GM21825 (cell line): Measurements from ENCODE around the gene FCN1.
"Not testable (repeated sequence)": the region's sequence is repeated elsewhere in the genome, so short reads cannot be mapped to it uniquely, and the experiment has no call there.

Experiments
- ATAC-seq: cut with Tn5 transposase; IDR thresholded peaks from one replicate; pipeline ENCODE4 v1.9.1; 2021; ENCODE audit warnings: mild to moderate bottlenecking, moderate library complexity; ENCODE audit not compliant: unreplicated experiment

FCN1 gene

GRCh38 chr9:134917431-134918373, at the start of gene FCN1:
TSS of gene FCN1 (minus strand) at chr9:134917912. CDS start at chr9:134917871, 41 bp downstream.
- ATAC-seq = no peak

GRCh38 chr9:134966697-134967546, 49.2 kb upstream of the FCN1 start:
- ATAC-seq = no peak

DNA sequence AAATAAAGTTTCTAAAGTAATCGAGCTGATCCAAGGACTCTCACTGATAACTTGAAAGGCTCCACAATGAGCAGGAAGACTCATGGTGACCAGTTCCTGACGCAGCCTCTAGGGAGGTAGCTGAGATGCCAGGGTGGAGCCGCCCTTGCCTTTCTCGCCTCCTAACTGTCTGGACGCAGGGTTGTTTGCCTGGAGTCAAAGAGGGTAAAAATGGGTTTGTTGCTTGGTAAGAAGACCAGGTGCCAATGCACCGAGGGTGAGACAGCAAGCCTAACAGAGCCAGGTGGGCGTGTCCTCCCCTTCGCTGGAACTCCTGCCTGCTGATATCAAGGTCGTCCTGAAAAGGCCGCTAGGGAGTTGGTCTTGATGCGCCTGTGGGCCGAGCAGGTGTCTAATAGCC, 48.6 kb upstream of the FCN1 start:
- no peak for ATAC-seq

- no peak for ATAC-seq
Observed at GRCh38 chr9:134965851-134966250, 48.1 kb upstream of the FCN1 start.

DNA sequence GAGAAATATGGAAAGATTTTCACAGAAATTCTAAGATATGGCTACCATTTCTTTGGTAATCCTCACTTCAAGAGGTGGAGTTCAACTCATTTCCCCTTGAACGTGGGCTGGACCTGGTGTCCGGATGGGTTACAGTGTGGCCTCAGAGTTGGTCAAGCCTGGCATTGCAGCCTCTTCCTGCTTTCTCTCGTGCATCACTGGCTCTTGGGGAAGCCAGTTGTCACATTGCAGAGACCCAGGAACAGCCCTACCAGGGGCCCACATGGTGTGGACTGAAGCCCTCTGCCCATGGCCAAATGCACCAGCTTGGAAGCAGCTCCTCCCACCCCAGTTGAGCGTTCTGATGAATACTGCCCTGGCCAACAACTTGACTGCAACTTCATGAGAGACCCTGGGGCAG, 47.7 kb upstream of the FCN1 start:
- no peak for ATAC-seq

GRCh38 chr9:134964271-134965055, 46.8 kb upstream of the FCN1 start:
- ATAC-seq = no peak

DNA sequence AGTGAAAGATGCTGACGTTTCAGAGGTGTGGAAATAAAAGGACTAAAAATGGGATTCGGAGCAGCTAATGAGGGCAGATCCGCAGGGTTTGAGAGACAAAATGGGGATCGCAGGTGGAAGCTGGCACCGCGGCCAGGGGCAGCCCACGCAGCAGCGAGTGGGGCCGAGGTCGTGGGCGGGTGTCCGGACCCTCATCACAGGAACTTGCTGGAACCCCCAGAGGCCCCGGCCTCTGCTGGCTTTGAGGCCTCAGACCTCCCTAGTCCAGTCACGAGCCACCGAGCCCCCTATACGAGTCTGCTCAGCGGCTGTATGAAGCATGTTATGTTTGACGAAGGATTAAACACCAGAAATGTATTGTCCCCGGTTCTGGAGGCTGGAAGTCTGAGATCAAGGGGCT, 45.8 kb upstream of the FCN1 start:
- ATAC-seq = no peak

DNA sequence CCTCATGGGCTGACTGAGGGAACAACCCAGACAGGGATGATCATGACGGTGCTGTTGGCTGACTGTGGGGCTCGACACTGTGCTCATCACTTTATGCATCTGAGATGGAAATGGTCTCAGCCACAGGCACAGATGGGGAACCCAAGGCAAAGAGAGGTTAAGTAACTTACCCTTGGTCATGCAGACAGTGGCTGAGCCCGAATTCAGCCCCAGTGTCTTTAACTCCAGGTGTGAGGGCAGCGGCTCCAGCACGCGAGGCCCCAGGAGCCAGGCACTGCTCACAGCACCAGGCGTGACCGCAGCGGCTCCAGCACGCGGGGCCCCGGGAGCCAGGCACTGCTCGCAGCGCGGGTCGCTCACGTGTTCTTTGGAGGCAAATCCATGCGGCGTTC, 45.3 kb upstream of the FCN1 start:
- no peak for ATAC-seq

- no peak for ATAC-seq
Observed at GRCh38 chr9:134962065-134962972, 44.6 kb upstream of the FCN1 start.

- ATAC-seq = no peak
Observed at GRCh38 chr9:134961331-134962064, 43.8 kb upstream of the FCN1 start.

GRCh38 chr9:134960701-134961181, 43.0 kb upstream of the FCN1 start:
- no peak for ATAC-seq

GRCh38 chr9:134959971-134960310, 42.2 kb upstream of the FCN1 start:
- no peak for ATAC-seq

DNA sequence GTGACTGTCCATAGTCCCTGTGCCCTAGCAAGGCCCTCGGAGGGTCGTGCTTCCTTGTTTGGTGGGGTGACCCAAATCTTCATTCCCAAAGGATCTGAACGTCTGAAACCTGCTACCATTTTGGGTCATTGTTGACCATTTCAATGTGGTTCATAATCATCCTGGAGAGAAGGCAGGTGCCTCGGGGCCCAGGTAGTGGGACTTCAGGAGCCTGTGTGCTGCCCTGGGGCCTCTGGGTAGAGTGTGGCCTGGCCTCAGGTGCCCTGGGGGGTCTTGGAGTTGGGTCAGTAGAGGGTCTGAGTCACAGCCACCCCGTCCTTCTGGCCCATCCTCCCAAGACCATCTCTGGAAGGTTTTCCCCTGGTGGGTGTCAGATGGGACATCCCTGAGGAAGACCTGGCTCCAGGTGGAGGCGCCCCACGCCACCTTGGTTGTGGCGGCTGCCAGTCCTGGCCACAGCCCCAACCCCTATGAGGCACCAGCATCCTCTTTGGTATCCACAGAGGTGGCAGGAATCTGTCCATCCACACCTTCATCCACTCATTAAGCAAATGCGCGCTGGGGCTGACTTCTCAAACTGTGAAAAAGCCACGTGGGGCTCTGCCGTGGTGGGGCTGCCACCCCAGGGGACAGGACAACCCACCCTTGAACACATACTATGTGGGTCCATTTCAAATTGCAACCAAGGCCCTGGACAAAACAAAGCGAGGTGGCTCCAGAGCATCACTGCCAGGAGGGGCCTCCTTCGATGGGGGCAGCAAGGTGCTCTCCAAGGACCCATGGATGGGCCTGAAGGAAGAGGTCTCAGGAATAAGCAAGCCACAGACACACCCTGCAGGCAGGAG, 41.6 kb upstream of the FCN1 start:
- no peak for ATAC-seq

DNA sequence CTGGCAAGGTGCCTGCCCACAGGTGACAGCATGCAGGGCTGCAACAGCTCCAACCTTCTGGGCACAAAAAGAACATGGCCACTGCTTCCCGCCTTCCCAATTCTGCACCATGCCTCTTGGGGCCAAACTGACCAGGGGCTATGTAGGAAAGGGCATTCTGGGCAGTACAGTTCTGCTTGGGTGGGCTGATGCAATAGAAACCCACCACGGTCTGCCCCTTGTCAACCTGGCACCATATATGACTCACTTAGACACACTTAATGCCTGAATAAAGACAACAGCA, 40.2 kb upstream of the FCN1 start:
- no peak for ATAC-seq

- no peak for ATAC-seq
Observed at GRCh38 chr9:134957165-134957944, 39.6 kb upstream of the FCN1 start.

GRCh38 chr9:134956387-134956786, 38.7 kb upstream of the FCN1 start:
- not testable (repeated sequence) for ATAC-seq

DNA sequence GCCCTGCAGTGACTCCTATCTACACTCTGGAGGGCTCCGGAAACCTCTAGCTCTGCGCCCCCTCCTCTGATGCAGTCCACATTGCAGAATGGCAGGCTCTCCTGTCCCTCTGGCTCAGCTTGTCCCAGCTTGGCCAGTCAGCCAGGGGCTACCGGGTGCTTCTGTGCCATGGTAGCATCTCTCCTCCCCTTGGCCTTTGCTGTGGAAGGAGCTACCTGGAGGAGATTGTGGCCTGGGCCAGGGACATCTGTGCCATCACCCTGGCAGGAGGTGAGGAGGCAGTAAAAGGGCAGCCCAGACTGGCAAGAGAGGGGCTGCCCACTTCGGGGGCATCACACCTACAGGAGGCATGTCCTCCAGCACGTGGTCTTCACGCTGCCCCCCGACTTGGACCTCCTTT, 38.1 kb upstream of the FCN1 start:
- no peak for ATAC-seq

DNA sequence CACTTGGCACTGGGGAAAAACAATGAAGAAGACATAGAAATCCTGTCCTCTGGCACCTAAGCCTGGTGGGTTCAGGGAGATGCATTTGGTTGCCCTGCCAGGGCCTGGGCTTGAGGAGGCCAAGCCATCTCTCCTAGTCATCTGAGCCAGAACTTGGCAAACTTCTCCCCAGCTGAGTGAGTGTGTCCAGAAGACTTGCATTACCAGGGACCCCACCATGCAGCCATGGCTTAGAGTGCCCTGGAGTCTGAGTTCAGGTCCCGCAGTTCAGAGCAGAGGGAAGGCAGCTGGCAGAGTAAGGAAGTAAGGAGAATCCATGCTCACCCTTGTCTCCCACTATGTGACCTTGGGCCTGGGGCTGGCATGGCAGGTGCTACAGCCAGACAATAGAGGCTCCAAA, 37.4 kb upstream of the FCN1 start:
- ATAC-seq = no peak
